IPS-18c (cell line): ENCODE results near the gene ERF.

ENCODE experiments used
- H3K4me3 ChIP-seq: 2 replicates; pipeline ENCODE4 v1.7.0; 2013; ENCODE audit warnings: low read depth, mild to moderate bottlenecking, low read length, moderate library complexity; ENCODE audit not compliant: insufficient read depth
- H3K9me3 ChIP-seq: one replicate; pipeline ENCODE4 v1.6.1; 2013; ENCODE audit warnings: mild to moderate bottlenecking, low read length, moderate library complexity; ENCODE audit not compliant: control insufficient read depth, insufficient read depth

The ERF gene

DNA sequence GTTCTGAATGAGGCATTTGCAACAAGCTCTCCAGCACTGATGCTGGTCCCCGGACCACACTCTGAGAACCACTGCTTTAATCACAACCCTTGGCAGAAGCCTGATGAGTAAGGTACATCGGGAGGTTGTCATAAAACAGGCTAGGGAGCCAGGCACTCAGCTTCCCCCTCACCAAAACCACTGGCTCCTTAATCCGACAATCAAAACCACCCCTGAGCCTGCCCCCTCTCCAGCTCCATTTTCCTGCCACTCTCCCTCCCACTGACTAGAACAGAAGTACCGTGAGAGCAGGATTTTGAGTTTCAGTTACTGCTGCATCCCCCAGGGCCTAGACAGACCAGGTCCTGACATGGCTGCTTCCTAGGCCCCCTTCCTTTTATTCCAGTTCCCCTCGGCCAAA lies 19.7 kb downstream of the ERF start:
- no peak overlapping the region for H3K4me3 ChIP-seq
- H3K9me3 ChIP-seq, result no peaks in the 10 kb centered on the region

DNA sequence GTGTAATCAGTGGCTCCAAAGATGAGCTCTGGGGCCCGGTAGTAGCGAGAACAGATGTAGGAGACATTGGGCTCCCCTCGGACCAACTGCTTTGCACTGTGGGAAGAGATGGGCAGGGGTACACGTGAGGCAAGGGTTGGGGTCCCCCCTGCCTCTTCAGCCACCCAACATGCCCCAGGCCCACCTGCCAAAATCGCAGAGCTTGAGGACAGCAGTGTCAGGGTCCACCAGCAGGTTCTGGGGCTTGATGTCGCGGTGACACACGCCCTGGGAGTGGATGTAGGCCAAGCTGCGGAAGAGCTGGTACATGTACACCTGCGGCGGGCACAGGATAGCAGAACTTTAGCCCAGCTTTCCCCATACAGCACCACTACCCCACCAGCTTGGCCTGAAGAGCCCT lies 20.6 kb downstream of the ERF start:
- no peaks in the 10 kb centered on the region for H3K9me3 ChIP-seq
- H3K4me3 ChIP-seq, result no peak overlapping the region

DNA sequence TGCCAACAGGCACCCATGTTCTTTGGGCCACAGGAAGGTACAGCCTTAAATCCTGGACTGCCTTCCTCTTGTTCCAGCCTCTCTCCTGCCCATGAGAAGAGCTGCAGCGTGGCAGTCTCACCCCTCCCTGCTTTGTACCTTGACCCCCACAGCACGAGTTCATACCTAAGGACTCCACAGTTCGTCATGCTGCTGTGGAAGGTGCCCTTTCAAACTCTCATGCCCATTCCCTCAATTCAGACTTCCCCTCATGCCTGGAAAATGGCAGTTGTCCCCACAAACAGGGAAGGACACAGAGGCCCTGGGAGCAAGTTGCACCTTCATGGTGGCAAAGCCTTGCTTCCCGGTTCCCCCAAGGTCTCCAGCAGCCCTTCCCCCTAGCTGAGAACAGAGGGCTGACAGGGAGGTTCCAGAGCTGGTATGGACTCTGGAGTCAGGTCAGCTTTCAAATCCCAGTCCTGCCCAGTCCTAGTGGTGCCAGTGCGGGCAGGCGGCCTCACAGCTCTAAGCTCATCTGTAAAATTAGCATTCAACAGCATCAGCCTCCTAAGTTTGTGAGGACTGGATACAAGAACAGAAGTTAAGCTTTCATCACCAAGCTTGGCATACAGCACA lies 21.1 kb downstream of the ERF start:
- H3K4me3 ChIP-seq, result no peak overlapping the region
- H3K9me3 ChIP-seq, result no peaks in the 10 kb centered on the region

DNA sequence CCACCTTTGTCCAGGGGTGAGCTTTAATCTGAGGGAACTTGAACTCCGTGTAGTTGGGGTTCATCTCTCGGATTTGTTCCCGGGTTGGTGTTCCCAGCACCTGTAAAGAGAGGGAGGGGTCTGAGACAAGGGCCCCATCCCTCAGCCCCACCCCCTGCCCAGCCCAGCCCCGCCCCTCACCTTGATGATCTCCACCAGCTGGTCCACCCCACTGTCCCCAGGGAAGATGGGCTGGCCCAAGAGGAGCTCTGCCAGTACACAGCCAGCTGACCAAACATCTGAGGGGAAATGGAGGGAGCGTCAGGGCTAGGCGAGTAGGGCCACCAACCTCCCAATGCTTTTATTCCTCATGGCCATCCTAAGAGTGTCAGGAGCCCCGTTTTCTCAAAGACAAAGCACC lies 21.8 kb downstream of the ERF start:
- Histone ChIP-seq H3K9me3 (no peaks in the 10 kb centered on the region), H3K4me3 (no peak overlapping the region)

DNA sequence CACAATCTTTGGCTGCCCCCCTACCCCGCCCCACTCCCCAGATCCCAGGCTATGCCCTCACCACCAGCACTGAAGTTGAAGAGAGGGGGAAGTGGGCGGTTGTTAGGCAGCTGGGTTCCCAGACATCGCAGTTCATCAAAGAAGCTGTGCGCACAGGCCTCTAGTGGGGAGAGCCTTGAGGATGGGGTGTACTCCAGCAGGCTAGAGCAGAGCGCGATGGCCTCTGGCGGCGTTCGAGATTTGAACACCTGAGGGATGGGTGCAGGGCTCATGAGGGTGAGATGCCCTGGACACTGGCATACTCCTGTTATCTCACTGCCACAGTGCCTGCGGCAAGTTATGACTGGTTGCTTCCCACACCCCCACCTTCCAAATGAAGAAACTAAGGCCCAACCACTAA lies 22.5 kb downstream of the ERF start:
- Histone ChIP-seq H3K4me3 (no peak overlapping the region), H3K9me3 (no peaks in the 10 kb centered on the region)

DNA sequence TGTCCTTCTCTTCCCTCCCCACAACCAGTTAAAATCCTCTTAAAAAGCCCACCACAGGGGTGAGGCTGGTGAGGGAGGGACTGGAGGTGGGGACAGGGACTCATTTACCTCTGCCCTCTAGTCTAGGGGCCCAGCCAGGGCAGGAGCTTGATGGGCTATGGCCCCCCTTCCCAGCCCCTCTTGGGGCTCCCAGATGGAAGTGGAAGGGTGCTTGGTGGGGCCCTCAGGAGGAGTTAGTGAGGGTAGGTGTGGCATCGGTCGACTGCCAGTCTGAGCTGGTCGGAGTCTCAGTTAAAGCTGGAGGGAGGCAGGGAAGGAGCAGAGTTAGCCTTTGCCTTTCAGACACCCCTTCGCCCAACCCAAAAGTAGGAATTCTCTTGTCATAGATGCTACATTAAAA lies 24.4 kb downstream of the ERF start:
- no peak overlapping the region for H3K4me3 ChIP-seq

DNA sequence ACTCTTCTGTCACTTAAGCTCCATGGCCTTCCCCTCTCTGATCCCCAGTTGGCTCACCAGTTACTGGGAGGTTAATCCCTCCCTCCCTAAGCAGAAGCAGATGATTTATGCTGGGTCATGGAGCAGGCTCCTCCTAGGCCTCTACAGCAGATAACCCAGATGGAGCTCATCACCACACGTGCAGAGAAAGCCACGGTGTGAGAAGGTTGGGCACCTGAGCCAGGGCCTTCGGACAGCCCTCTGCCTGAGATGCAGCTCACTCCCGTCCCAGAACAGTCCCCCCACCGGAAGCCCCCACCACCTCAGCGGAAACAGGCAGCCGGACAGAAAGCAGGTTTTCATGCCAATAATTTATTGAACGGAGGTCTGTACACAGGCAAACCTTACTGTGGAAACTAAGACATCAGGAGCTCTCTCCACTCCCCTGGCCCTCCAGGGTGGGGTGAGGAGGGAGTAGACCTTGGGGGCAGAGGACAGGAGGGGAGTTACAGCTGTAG lies 25.0 kb downstream of the ERF start:
- Histone ChIP-seq H3K4me3 (no peak overlapping the region), H3K9me3 (no peaks in the 10 kb centered on the region)

More for the DNA sequence above, 24.4 kb downstream of the ERF start:
- no peaks in the 10 kb centered on the region for H3K9me3 ChIP-seq

DNA sequence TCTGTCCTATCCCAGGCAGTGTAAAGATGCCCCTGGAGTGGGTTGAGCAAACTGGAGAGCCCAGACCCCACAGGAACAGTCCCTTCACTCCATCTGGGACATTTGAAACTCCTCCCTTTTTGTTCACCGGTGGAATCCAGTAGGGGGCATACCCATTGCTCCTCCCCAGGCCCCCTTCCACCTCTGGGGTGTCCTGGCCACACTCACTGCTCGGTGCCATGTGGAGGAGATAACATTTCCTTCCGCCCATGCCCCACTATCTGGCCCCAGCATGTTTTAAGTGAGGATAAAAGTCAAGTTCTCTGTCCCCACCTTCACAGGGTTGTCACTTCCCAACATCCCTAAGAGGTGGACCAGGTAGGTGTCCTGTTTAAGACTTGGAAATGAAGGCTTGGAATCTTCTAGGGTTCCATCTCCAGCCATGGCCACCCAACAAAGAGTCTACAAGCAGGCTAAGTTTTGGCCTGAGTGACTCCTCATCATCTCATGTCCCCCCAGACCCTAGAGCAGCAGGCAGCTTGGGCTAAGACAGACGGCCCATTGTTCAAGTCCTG lies 25.6 kb downstream of the ERF start:
- Histone ChIP-seq H3K4me3 (no peak overlapping the region), H3K9me3 (no peaks in the 10 kb centered on the region)

DNA sequence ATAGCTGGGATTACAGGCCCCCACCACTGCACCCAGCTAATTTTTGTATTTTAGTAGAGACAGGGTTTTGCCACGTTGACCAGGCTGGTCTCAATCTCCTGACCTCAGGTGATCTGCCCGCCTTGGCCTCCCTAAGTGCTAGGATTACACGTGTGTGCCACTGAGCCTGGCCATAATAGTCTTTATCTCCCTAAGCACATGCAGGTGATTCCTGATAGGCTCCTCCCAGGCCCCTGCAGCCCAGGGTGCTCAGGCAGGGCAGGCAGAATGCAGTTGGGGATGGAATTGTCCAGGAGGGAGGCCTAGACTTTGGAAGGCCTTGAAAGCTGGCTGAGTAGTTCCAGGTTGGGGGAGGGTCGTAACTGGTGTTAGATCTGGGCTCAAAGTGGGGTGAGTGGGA lies 26.3 kb downstream of the ERF start:
- Histone ChIP-seq H3K9me3 (no peaks in the 10 kb centered on the region), H3K4me3 (no peak overlapping the region)

DNA sequence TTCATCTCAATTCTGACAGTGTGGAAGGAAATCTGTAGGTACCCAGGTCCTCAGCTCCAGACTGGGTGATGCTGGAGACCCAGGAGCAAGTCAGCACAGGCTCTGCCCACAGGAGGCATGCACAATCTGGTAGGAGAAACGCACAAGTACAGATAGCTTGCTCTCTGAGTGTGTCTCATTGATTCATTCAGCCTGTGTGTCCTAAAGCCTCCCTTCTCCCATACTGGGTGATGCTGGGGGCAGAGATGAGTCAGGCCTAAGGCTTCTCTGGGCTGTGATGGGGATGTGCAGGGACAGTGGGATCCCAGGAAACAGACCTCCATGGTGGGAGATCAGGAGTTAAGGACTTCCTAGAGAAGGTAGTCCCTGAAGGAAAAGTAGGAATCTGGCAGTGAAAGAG lies 28.0 kb downstream of the ERF start:
- Histone ChIP-seq H3K4me3 (no peak overlapping the region), H3K9me3 (no peaks in the 10 kb centered on the region)

DNA sequence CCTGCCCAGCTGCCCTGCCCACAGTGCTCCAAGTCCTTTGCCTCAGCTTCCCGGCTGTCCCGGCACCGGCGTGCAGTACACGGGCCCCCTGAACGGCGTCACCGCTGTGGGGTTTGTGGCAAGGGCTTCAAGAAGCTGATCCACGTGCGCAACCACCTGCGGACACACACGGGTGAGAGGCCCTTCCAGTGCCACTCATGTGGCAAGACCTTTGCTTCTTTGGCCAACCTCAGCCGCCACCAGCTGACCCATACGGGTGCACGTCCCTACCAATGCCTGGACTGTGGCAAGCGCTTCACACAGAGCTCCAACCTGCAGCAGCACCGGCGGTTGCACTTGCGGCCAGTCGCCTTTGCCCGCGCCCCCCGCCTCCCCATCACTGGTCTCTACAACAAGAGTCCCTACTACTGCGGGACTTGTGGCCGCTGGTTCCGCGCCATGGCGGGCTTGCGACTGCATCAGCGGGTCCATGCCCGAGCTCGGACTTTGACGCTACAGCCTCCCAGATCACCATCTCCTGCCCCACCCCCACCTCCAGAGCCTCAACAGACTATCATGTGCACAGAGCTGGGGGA lies 29.1 kb downstream of the ERF start:
- no peak overlapping the region for H3K4me3 ChIP-seq
- H3K9me3 ChIP-seq, result no peaks in the 10 kb centered on the region

DNA sequence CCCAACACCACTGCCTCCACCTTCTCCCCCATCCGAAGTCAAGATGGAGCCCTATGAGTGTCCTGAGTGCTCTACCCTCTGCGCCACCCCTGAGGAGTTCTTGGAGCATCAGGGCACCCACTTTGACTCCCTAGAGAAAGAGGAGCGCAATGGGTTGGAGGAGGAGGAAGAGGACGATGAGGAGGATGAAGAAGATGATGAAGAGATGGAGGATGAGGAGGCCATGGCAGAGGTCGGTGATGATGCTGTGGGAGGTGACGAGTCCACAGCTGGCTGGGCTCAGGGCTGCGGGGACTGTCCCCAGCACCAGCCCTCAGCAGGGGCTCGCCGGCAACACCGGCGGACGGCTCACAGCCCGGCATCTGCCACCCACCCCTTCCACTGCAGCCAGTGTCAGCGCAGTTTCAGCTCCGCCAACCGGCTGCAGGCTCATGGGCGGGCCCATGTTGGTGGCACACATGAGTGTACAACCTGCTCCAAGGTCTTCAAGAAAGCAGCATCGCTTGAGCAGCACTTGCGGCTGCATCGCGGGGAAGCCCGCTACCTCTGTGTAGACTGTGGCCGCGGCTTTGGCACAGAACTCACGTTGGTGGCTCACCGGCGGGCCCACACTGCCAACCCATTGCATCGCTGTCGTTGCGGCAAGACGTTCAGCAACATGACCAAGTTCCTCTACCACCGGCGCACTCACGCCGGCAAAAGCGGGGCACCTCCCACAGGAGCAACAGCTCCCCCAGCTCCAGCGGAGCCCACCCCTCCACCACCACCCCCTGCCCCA lies 29.8 kb downstream of the ERF start:
- Histone ChIP-seq H3K9me3 (no peaks in the 10 kb centered on the region), H3K4me3 (no peak overlapping the region; the same call in 1 of the 2 replicates)

DNA sequence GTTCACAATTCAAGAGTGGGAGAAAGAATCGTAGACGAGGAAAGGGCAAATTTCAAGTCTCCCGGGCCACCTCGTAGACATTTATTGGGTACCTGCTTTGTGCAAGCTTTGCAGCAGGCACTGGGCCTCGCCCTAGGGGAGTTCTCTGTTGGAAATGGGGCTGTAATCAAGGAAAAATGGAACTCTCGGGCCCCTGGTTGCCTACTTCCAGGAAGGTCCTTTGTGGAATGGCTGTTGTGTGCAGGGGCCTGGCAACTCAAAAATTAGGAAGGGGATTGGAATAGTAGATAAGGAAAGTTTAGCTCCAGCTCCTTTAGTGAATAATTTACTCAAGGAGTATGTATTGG lies 34.2 kb downstream of the ERF start:
- Histone ChIP-seq H3K4me3 (peak overlapping the region; percentile 96), H3K9me3 (no peaks in the 10 kb centered on the region)

DNA sequence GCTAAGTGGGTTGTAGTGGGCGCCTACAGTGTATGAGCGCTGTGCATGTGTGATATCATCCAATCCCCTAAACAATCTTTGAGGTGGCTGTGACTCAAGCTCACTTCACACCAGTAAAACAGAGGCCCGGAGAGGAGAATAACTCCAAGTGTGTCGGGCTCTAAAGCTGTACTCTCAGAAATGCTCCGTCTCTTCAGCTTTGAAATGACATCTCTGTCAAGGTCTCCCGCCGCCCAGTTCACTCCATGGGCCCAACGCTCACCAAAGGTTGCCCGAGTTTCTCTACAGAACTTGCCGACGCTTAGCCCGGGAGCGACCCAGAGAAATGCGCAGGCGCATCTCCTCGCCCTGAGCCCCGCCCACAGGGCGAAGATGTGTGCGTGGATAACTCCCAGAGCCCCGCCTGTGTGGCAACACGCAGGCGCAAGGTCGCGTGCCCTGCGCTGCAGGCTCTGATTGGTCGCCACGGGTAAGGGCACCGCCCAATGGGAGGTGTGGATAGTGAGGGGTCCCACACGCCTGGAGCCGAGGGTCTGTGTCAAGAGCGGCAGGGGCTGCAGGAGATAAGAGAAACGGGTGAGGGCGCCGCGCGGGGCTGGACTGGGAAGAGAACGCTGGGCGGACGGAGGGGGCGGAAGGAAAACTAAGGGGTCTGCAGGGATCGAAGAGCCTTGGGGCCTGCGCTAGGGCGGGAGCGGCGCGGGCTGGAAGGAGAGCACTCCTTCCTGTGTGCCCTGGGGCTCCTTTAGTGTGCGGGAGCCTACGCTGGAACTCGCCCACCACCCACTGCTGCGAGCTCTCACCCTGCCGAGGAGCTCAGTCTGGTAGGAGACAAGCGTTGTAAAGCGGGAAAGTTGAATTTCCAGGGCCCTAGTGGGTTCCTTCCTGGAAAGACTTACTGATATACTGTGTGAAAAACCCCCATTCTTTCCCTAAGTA lies 34.8 kb downstream of the ERF start, which contains the start of gene ZNF526:
Gene ZNF526, plus strand, starts transcription at position 501 of the 939 bp plus-strand sequence. CDS start 4,092 bp downstream, outside the sequence.
- no peaks in the 10 kb centered on the region for H3K9me3 ChIP-seq
- H3K4me3 ChIP-seq, result peak within 1 kb of the TSS; percentile 96

DNA sequence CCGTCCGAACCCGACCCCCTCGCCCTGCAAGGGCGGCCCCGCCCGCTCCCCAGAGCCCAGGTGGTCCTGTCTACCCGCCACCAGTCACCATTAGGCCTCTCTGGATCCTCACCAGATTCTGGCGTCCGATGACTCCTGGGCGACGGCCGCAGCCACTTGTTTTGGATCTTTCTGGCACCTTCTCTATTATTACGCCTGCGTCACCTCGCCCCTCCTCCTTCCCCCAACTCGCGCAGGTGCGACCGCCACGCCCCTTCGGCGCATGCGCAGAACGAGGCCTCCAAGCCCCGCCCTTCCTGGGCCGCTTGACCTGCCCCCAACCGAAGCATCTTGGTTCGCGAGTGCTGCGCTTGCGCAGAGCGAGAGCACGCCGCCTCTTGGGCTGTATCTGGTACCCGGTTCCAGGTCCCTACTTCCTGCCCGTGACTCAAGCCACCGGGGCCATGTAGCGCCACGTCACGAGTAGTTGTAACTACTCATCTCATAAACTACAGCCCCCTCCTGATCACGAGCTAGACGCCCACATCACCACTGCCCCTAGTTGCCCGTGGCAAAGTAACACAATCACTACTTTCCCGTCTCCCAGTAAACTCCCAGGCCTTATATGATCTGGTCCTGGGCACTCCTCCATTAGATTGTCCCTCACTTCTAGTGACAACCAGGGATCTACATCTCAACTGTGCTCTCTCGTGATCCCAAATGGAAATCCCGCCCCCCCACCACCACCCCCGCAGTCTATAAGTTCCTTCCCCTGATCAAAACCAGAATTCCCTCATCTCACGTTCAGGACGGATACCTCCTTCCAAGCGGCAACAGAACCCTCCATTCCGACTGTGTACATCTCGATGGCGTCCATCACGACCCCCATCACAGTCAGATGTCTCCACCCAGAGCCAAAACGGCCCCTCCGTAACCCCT lies 37.1 kb downstream of the ERF start, which contains the start of gene DEDD2:
Gene DEDD2, minus strand, starts transcription at position 158 of the 918 bp plus-strand sequence. CDS start 670 bp downstream, outside the sequence.
- Histone ChIP-seq H3K9me3 (no peaks in the 10 kb centered on the region), H3K4me3 (peak within 1 kb of the TSS; percentile 98)
